ENCODE data around the gene TEKT2. TPM values are rescaled to one million over a fixed set of nuclear protein-coding genes. Genes with fewer than 3 reads are reported as not detected.

The TEKT2 gene
- total and polyA plus RNA-seq, 12 donors, result 0.18 to 4.0 (median 0.72) TPM; not detected in 4

- DNase-seq, result peak in 2 of 7 donors; percentile 16 to 42
- intact Hi-C loops (cut with DNase I), result loop anchor here (10.0 kb wide), 3 partner anchors 160 to 230 kb away; partner anchors contain the start of gene AGO1 (in 1 of the 2)
- TF ChIP-seq POLR2A (IDR thresholded peaks at IDR 0.05) (no peak), CTCF (IDR thresholded peaks at IDR 0.05) (no peak)
- Histone ChIP-seq H3K9me3 (replicated peaks in 1 of 3) (no peaks in the 10 kb centered on the region), H3K36me3 (replicated peaks in 1 of 2) (peaks cover 0 to under 1% of the 10 kb centered on the region in 2 donors), H3K4me3 (no peak overlapping the region), H3K27ac (no peak overlapping the region), H3K4me1 (replicated peaks in 1 of 2) (peaks cover 13 to 23% of the 10 kb centered on the region in 2 donors), H3K27me3 (no peaks in the 10 kb centered on the region)
- 92 to 97% (median 94%) methylated on average over 6 to 9 of the region's 9 CpGs for WGBS, 4 donors
These were observed 1.2 kb downstream of the TEKT2 start for GRCh38 chr1:36085126-36085525.

GRCh38 chr1:36085686-36086526, 2.0 kb downstream of the TEKT2 start:
- DNase-seq, result peak in 2 of 7 donors; percentile 20 to 48
- Histone ChIP-seq H3K9me3 (replicated peaks in 1 of 3) (no peaks in the 10 kb centered on the region), H3K27me3 (no peaks in the 10 kb centered on the region), H3K4me1 (replicated peaks in 1 of 2) (peaks cover 15 to 31% of the 10 kb centered on the region in 2 donors), H3K36me3 (replicated peaks in 1 of 2) (peaks cover 0 to 8% of the 10 kb centered on the region in 2 donors), H3K27ac (no peak overlapping the region), H3K4me3 (no peak overlapping the region)
- WGBS, 4 donors, result 87 to 92% (median 91%) methylated on average over 19 to 29 of the region's 29 CpGs
- intact Hi-C loops (cut with DNase I), result loop anchor here (10.0 kb wide), 3 partner anchors 161 to 231 kb away; partner anchors contain the start of gene AGO1 (in 1 of the 2)
- no peak for TF ChIP-seq CTCF (IDR thresholded peaks at IDR 0.05)
- TF ChIP-seq POLR2A (IDR thresholded peaks at IDR 0.05), result no peak

- 85 to 92% (median 88%) methylated on average over 12 of the region's 12 CpGs for WGBS, 4 donors
- DNase-seq, result peak in 1 of 7 donors; percentile 19
These were observed 2.8 kb downstream of the TEKT2 start for GRCh38 chr1:36086529-36087232.

More at GRCh38 chr1:36086529-36087232, 2.8 kb downstream of the TEKT2 start:
- intact Hi-C loops (cut with DNase I), result loop anchor here (10.0 kb wide), 3 partner anchors 162 to 232 kb away; partner anchors contain the start of gene AGO1 (in 1 of the 2)
- Histone ChIP-seq H3K36me3 (replicated peaks in 1 of 2) (peaks cover 0 to 15% of the 10 kb centered on the region in 2 donors), H3K27me3 (no peaks in the 10 kb centered on the region), H3K27ac (no peak overlapping the region), H3K4me3 (no peak overlapping the region), H3K4me1 (replicated peaks in 1 of 2) (peaks cover 15 to 31% of the 10 kb centered on the region in 2 donors), H3K9me3 (replicated peaks in 1 of 3) (no peaks in the 10 kb centered on the region)
- no peak for TF ChIP-seq POLR2A (IDR thresholded peaks at IDR 0.05)
- no peak for TF ChIP-seq CTCF (IDR thresholded peaks at IDR 0.05)
